Mesenchymal stem cell (in vitro differentiated cells and primary cell): ENCODE results near the gene EDN1.
"Not testable (repeated sequence)": the region's sequence is repeated elsewhere in the genome, so short reads cannot be mapped to it uniquely, and the experiment has no call there.

ENCODE experiments used
- DNase-seq: peaks from one replicate; pipeline ENCODE4 v3.0.0-alpha.2; 2013
- H2AFZ ChIP-seq: one replicate; pipeline ENCODE4 v1.6.1; 2013; ENCODE audit warnings: low read depth, mild to moderate bottlenecking, control low read depth, inconsistent platforms, low read length, moderate library complexity
- H2AK5ac ChIP-seq: 2 replicates; pipeline ENCODE4 v1.6.1; 2013; ENCODE audit warnings: low read length, moderate library complexity, mild to moderate bottlenecking, inconsistent platforms; ENCODE audit not compliant: severe bottlenecking
- H2BK120ac ChIP-seq: one replicate; pipeline ENCODE4 v1.6.1; 2013; ENCODE audit warnings: low read depth, mild to moderate bottlenecking, inconsistent platforms, low read length, moderate library complexity
- H2BK12ac ChIP-seq, 2 experiments: one replicate each; pipeline ENCODE4 v1.6.1; 2013; ENCODE audit warnings: inconsistent platforms in 2 of 2, low read length in 2 of 2, mild to moderate bottlenecking in 2 of 2, moderate library complexity in 2 of 2, control low read depth in 1 of 2
- H2BK15ac ChIP-seq: one replicate; pipeline ENCODE4 v1.6.1; 2013; ENCODE audit warnings: mild to moderate bottlenecking, low read depth, inconsistent platforms; ENCODE audit not compliant: poor library complexity, severe bottlenecking
- H2BK5ac ChIP-seq: 2 replicates; pipeline ENCODE4 v1.6.1; 2013; ENCODE audit warnings: low read depth, mild to moderate bottlenecking, low read length, control low read depth, inconsistent platforms; ENCODE audit not compliant: poor library complexity, severe bottlenecking
- H3K14ac ChIP-seq, 2 experiments: one replicate each; pipeline ENCODE4 v1.6.1; 2013; ENCODE audit warnings: inconsistent platforms in 2 of 2, low read length in 2 of 2, control low read depth in 1 of 2, mild to moderate bottlenecking in 1 of 2, moderate library complexity in 1 of 2
- H3K18ac ChIP-seq, 2 experiments: one replicate each; pipeline ENCODE4 v1.6.1; 2013; ENCODE audit warnings: inconsistent platforms in 2 of 2, low read length in 2 of 2, control low read depth in 1 of 2, low read depth in 1 of 2, mild to moderate bottlenecking in 1 of 2
- H3K23ac ChIP-seq, 2 experiments: one replicate each; pipeline ENCODE4 v1.6.1; 2013; ENCODE audit warnings: inconsistent platforms in 2 of 2, low read length in 2 of 2, mild to moderate bottlenecking in 2 of 2, moderate library complexity in 2 of 2, control low read depth in 1 of 2
- H3K27ac ChIP-seq: 2 replicates; pipeline ENCODE4 v1.5.1; 2013; ENCODE audit warnings: mild to moderate bottlenecking, moderate library complexity, low read length, control low read depth, inconsistent platforms; ENCODE audit not compliant: poor library complexity, severe bottlenecking
- H3K27me3 ChIP-seq, 2 experiments: 2 replicates each; pipeline versions ENCODE4 v1.6.1 to v1.7.0; 2013; ENCODE audit warnings: low read length in 2 of 2, mild to moderate bottlenecking in 2 of 2, moderate library complexity in 2 of 2, control low read depth in 1 of 2, inconsistent platforms in 1 of 2; ENCODE audit not compliant: control insufficient read depth in 1 of 2, insufficient read depth in 1 of 2
- H3K36me3 ChIP-seq, 2 experiments: 2 replicates each; pipeline versions ENCODE4 v1.6.1 to v1.7.0; 2013; ENCODE audit warnings: low read length in 2 of 2, control low read depth in 1 of 2, inconsistent platforms in 1 of 2, low read depth in 1 of 2, mild to moderate bottlenecking in 1 of 2; ENCODE audit not compliant: insufficient read depth in 2 of 2, control insufficient read depth in 1 of 2
- H3K4ac ChIP-seq, 2 experiments: one replicate each; pipeline ENCODE4 v1.6.1; 2013; ENCODE audit warnings: inconsistent platforms in 2 of 2, low read length in 2 of 2, mild to moderate bottlenecking in 2 of 2, moderate library complexity in 2 of 2, control low read depth in 1 of 2, low read depth in 1 of 2
- H3K4me1 ChIP-seq: 2 replicates; pipeline ENCODE4 v1.6.1; 2013; ENCODE audit warnings: low read depth, low read length, control low read depth; ENCODE audit not compliant: control insufficient read depth, insufficient read depth
- H3K4me2 ChIP-seq: 2 replicates; pipeline ENCODE4 v1.6.1; 2013; ENCODE audit warnings: low read length, mild to moderate bottlenecking, inconsistent platforms; ENCODE audit not compliant: poor library complexity, severe bottlenecking
- H3K4me3 ChIP-seq, 2 experiments: 2 replicates each; pipeline versions ENCODE4 v1.5.1 to v1.7.0; 2013; ENCODE audit warnings: low read length in 2 of 2, mild to moderate bottlenecking in 2 of 2, control low read depth in 1 of 2, low read depth in 1 of 2; ENCODE audit not compliant: insufficient read depth in 1 of 2
- H3K79me1 ChIP-seq: replicated peaks from 2 replicates; pipeline ENCODE4 v1.6.1; 2013; ENCODE audit warnings: mild to moderate bottlenecking, control low read depth, low read length, inconsistent platforms; ENCODE audit not compliant: poor library complexity, severe bottlenecking
- H3K9ac ChIP-seq: 2 replicates; pipeline ENCODE4 v1.7.0; 2013; ENCODE audit warnings: mild to moderate bottlenecking, low read length, moderate library complexity
- H3K9me3 ChIP-seq: 2 replicates; pipeline ENCODE4 v1.7.0; 2013; ENCODE audit warnings: mild to moderate bottlenecking, low read length; ENCODE audit not compliant: control insufficient read depth
- H4K8ac ChIP-seq: one replicate; pipeline ENCODE4 v1.6.1; 2013; ENCODE audit warnings: inconsistent platforms, mild to moderate bottlenecking, low read length, moderate library complexity
- H4K91ac ChIP-seq: one replicate; pipeline ENCODE4 v1.6.1; 2013; ENCODE audit warnings: mild to moderate bottlenecking, low read length, inconsistent platforms
- WGBS: methylation state at CpG from one replicate; pipeline ENCODE4 v1.1.7; 2013; ENCODE audit warnings: mixed read lengths; 5-methylcytosine and 5-hydroxymethylcytosine counted together

Gene EDN1

GRCh38 chr6:12318749-12319148 is 28.6 kb downstream of the EDN1 start:
- H3K9me3 ChIP-seq = peaks cover 11% of the 10 kb centered on the region
- H2BK12ac ChIP-seq = no peak overlapping the region
- H3K4me3 ChIP-seq = no peak overlapping the region
- H2AFZ ChIP-seq = no peak overlapping the region
- H3K36me3 ChIP-seq = no peaks in the 10 kb centered on the region
- no peak overlapping the region for H4K8ac ChIP-seq
- no peak overlapping the region for H2AK5ac ChIP-seq
- H3K9ac ChIP-seq = no peak overlapping the region
- 69% methylated on average over 2 of the region's 2 CpGs for WGBS
- H2BK15ac ChIP-seq = no peak overlapping the region
- no peak overlapping the region for H3K27ac ChIP-seq
- no peak overlapping the region for H3K18ac ChIP-seq
- H3K4ac ChIP-seq = no peak overlapping the region
- H3K27me3 ChIP-seq = peaks cover 0 to 2% of the 10 kb centered on the region in 2 experiments
- peaks cover 8% of the 10 kb centered on the region for H3K4me1 ChIP-seq
- H2BK5ac ChIP-seq = no peak overlapping the region
- no peaks in the 10 kb centered on the region for H3K79me1 ChIP-seq
- no peak overlapping the region for H2BK120ac ChIP-seq
- no peak for DNase-seq
- H3K4me2 ChIP-seq = no peak overlapping the region
- no peak overlapping the region for H3K23ac ChIP-seq
- H3K14ac ChIP-seq = no peak overlapping the region
- H4K91ac ChIP-seq = no peak overlapping the region

- not testable (repeated sequence) for H3K27me3 ChIP-seq, H3K4me1 ChIP-seq, H2BK5ac ChIP-seq, H2BK15ac ChIP-seq, H4K91ac ChIP-seq, H2AFZ ChIP-seq, H4K8ac ChIP-seq, H3K4me3 ChIP-seq, H3K23ac ChIP-seq, H2BK120ac ChIP-seq, H3K14ac ChIP-seq, H3K79me1 ChIP-seq, H2AK5ac ChIP-seq, H3K9ac ChIP-seq, H3K36me3 ChIP-seq, H3K18ac ChIP-seq, H3K4me2 ChIP-seq, H3K4ac ChIP-seq, DNase-seq, H2BK12ac ChIP-seq, H3K27ac ChIP-seq
- 74% methylated on average over 4 of the region's 5 CpGs for WGBS
- H3K9me3 ChIP-seq = peaks cover 11% of the 10 kb centered on the region
These were observed 29.9 kb downstream of the EDN1 start for GRCh38 chr6:12320074-12320473.

- Histone ChIP-seq H3K4me1 (peaks cover 6% of the 10 kb centered on the region), H2BK120ac (no peak overlapping the region), H3K4me2 (no peak overlapping the region), H3K4me3 (no peak overlapping the region), H3K36me3 (no peaks in the 10 kb centered on the region), H3K4ac (no peak overlapping the region), H3K18ac (no peak overlapping the region), H4K91ac (no peak overlapping the region), H3K9ac (no peak overlapping the region), H2BK15ac (no peak overlapping the region), H2BK12ac (no peak overlapping the region), H3K27me3 (peaks cover 0 to 5% of the 10 kb centered on the region in 2 experiments), H3K14ac (no peak overlapping the region), H2AK5ac (no peak overlapping the region), H3K9me3 (peaks cover 4% of the 10 kb centered on the region), H3K79me1 (no peaks in the 10 kb centered on the region), H2BK5ac (no peak overlapping the region), H3K23ac (no peak overlapping the region), H3K27ac (peak overlapping the region; percentile 55), H4K8ac (no peak overlapping the region), H2AFZ (no peak overlapping the region)
- WGBS = 31% methylated on average over 3 of the region's 3 CpGs
- DNase-seq = peak; percentile 57
These were observed 33.9 kb downstream of the EDN1 start for GRCh38 chr6:12324099-12324498.

GRCh38 chr6:12324748-12325147 is 34.6 kb downstream of the EDN1 start:
- H4K8ac ChIP-seq = no peak overlapping the region
- H3K9me3 ChIP-seq = no peaks in the 10 kb centered on the region
- H3K4ac ChIP-seq = no peak overlapping the region
- no peak overlapping the region for H2AFZ ChIP-seq
- DNase-seq = no peak
- no peak overlapping the region for H3K23ac ChIP-seq
- no peak overlapping the region for H3K14ac ChIP-seq
- no peak overlapping the region for H3K4me2 ChIP-seq
- no peak overlapping the region for H4K91ac ChIP-seq
- H2AK5ac ChIP-seq = peak overlapping the region; percentile 43
- H3K79me1 ChIP-seq = no peaks in the 10 kb centered on the region
- H2BK15ac ChIP-seq = no peak overlapping the region
- H3K4me1 ChIP-seq = peaks cover 7% of the 10 kb centered on the region
- no peak overlapping the region for H3K4me3 ChIP-seq
- H3K27ac ChIP-seq = peak overlapping the region; percentile 55
- peaks cover 0 to 5% of the 10 kb centered on the region in 2 experiments for H3K27me3 ChIP-seq
- H2BK5ac ChIP-seq = no peak overlapping the region
- H2BK120ac ChIP-seq = no peak overlapping the region
- H2BK12ac ChIP-seq = no peak overlapping the region
- no peak overlapping the region for H3K18ac ChIP-seq
- H3K9ac ChIP-seq = no peak overlapping the region
- H3K36me3 ChIP-seq = no peaks in the 10 kb centered on the region
